Measurements from ENCODE around the gene USP6.
"Not testable (repeated sequence)": the region's sequence is repeated elsewhere in the genome, so short reads cannot be mapped to it uniquely, and the experiment has no call there.

Gene USP6

GRCh38 chr17:5115673-5116651 lies at the start of gene USP6:
Gene USP6 (plus strand): TSS chr17:5116032. CDS start chr17:5130368, 14,336 bp downstream.
- no peak for DNase-seq

GRCh38 chr17:5068236-5068635 lies 47.6 kb upstream of the USP6 start:
- DNase-seq, result no peak

DNA sequence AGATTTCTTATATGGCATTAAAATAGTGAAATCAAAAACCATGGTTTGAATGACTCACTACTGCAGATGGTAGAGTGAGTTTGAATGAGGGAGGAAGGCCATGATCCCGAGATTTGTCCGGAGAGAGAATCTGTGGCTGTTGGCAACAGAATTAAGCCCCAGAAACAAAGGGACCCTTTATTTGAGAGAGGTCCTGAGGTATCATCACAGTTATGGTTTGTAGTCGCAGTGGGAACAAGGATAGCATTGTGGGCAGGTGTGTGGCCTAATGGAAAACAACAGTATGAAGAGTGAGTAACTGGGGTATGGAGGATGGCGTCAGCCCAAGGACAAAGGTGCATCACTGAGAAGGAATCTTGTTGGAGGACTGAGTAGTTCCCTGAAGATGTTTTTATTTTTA lies 46.1 kb upstream of the USP6 start:
- no peak for DNase-seq

- DNase-seq, result not testable (repeated sequence)
Observed at GRCh38 chr17:5075472-5075871, 40.4 kb upstream of the USP6 start.

- DNase-seq, result not testable (repeated sequence)
Observed at GRCh38 chr17:5077275-5077674, 38.6 kb upstream of the USP6 start.

DNA sequence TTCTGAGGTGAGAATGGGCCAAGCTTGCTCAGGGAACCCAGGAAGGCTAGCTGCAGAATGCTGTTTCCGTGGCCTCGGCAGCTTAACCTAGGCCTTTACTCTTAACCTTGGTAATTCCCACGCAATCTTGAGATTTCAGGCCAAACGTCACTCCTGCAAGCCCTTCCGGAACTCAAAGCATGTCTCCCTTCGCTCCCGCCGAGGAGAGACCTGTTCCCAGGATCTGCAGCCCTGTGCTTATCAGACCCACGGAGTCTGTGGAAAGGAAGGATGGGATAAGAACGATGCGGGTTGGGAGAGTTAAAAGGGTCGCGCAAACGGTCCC lies 38.1 kb upstream of the USP6 start:
- DNase-seq, result no peak

DNA sequence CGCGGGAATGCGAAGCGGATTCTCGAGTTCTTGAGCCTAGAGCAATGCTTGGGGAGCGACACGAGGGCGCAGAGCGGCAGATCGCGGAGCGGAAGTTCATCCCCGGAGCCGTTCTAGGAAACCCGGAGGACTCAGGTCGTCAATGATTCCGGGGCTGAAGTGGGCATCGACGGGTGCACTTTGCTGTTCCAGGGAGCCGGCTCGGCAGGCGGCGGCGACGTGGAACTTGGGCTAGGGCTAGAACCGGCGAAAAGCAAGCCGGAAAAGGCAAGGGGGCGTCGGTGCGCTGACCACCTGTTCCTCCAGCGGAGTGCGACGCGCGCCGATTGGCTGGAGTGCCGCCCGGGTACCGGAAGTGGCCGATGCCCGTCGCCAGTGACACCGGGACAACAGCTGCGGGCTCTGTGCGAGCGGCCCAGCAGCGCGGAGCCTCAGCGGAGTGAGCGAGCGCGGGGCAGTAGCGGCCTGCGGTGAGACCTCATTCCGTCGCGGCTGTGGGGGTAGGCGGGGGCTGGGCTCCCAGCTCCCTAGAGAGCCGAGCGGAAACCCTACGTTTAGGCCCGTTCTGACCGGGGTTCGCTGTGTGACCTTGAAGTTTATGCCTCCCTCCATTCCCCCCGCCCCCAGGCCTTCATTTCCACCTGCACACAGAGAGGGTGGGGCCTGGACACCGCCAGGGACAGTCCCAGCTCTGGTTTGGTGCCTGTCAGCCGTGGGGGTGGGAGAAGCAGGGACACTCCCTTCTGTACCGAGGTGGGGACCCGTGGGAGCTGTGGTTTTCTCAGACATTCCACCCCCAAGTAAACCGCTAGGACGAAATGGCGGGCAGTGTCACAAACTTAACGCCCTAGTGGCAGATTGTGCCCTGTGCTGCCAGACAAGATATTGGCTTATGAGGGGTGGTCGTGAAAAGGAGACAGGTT lies 37.5 kb upstream of the USP6 start, which contains the start of gene ZFP3:
Gene ZFP3 (plus strand): TSS at position 362 of the 923 bp plus-strand sequence. CDS start 13,038 bp downstream, outside the sequence.
- DNase-seq, result peak; percentile 10

- no peak for DNase-seq
Observed at GRCh38 chr17:5080591-5080990, 35.2 kb upstream of the USP6 start.

DNA sequence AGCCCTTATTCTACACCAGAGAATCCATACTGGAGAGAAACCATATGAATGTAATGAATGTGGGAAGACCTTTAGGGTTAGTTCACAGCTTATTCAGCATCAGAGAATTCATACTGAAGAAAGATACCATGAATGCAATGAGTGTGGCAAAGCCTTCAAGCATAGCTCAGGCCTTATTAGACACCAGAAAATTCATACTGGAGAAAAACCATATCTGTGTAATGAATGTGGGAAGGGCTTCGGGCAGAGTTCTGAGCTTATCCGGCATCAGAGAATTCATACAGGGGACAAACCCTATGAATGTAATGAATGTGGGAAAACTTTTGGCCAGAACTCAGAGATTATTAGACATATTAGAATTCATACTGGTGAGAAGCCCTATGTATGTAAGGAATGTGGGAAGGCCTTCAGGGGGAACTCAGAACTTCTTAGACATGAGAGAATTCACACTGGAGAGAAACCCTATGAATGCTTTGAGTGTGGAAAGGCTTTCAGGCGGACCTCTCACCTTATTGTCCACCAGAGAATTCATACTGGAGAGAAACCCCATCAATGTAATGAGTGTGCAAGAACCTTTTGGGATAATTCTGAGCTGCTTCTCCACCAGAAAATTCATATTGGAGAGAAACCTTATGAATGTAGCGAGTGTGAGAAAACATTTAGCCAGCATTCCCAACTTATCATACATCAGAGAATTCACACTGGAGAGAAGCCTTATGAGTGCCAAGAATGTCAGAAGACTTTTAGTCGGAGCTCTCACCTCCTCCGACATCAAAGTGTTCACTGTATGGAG lies 23.4 kb upstream of the USP6 start:
- DNase-seq, result no peak

- no peak for DNase-seq
Observed at GRCh38 chr17:5096731-5097100, 19.1 kb upstream of the USP6 start.

DNA sequence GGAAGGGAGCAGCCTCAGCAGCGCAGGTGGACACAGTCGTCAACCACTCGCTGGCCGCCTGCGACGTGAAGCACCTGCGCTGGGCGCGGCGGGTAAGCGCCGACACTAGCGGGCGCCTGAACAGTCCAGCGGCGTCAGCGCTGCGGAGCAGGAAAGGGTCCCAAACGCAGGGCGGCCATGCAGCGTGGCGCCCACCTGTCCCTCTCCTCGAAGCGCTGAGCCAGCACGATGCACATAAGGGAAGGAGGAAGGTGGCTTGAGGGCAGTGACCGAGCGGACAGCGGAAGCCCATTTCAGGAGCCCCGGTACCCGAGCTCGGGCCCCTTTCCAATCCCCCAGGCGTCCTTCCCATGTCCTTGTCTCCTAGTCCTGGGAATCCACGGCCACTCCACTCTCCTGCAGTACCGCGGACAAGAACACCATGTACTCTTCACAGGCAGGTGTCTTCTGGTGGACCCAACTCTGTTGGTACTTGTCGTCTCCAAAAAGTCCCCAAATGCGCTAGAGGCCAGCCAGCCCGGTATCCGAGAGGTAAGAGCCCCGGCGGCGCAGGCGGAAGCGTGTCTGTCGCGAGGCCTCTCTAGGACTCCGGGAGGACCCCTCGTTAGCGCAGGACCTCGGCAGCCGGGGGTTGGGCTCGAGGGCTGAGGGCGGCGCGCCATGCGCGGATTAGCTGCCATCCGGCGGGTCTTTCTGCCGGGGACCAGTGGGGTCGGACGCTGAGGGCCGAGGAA lies 18.6 kb upstream of the USP6 start:
- DNase-seq, result no peak

- DNase-seq, result no peak
Observed at GRCh38 chr17:5099271-5099670, 16.6 kb upstream of the USP6 start.

GRCh38 chr17:5100832-5101231 lies 15.0 kb upstream of the USP6 start:
- DNase-seq, result no peak

- DNase-seq, result no peak
Observed at GRCh38 chr17:5110816-5111215, 5.0 kb upstream of the USP6 start.

- DNase-seq, result peak; percentile 76
Observed at GRCh38 chr17:5111402-5112204, 4.2 kb upstream of the USP6 start, which contains the start of gene ZNF232. Gene ZNF232 (minus strand): TSS chr17:5111878. CDS start chr17:5111822, 56 bp downstream.

GRCh38 chr17:5118219-5118618 lies 2.4 kb downstream of the USP6 start:
- DNase-seq, result no peak

GRCh38 chr17:5120036-5120435 lies 4.2 kb downstream of the USP6 start:
- DNase-seq, result no peak

DNA sequence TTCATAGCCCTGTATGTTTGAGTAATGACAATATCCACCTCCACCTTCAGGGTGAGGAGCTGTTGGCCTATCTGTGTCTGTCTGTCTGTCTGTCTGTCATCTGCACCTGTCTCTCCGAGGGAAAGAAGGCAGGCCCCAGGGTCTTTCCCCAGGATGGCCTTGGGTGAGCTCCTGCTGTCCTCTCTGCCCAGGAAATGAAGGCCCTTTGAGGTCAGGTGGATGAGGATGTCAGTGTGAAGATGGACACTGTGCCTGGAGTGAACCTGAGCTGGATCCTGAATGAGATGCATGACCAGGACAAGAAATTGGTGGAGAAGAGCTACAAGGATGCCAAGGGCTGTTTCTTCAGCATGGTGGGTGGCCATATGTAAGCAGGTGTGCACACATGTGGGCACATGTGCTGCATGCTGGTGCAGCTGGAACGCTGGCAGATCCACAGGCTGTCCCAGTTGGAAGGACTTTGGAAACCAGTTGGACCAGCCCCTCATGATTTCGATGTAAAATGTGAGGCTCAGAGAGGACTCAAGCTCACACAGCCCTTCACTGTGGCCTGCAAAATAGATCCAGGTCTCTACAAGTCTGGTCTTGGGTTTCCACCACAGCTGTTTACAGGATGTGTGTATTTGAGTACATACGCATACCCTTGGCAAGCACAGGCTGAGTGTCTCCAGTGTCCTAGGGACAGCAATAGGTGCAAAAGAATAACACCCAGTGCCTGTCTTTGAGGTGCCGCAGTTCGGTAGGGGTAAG lies 4.8 kb downstream of the USP6 start:
- not testable (repeated sequence) for DNase-seq

- no peak for DNase-seq
Observed at GRCh38 chr17:5121186-5121841, 5.5 kb downstream of the USP6 start.

DNA sequence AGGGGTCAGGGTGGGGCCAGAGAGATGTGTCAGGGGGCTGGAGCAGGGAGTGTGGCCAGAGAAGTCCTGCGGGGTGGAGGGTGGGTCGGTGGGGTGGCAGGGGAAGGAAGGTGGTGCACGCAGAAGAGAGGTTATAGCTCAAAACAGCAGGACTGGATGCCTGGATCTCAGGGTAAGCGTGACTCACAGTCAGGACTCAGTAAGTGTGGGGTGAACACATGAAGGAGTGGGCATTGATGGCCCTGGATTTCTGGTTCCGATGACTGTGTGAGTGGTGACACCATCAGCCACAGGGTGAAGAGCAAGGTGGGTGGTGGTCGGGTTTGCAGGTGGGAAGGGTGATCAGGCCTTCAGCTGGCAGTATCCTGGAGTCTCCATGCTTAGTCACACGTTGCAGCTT lies 6.2 kb downstream of the USP6 start:
- not testable (repeated sequence) for DNase-seq
